ENCODE measurements around the gene CTNNBIP1. TPM values are rescaled to one million over a fixed set of nuclear protein-coding genes. Genes with fewer than 3 reads are reported as not detected.

The CTNNBIP1 gene
- total and polyA plus RNA-seq, 2 of the 8 experiments (the other 6 are each of a cell fraction or from before 2014, with no cell fraction given) = 40.9 to 46.6 TPM

GRCh38 chr1:9870572-9870971, 39.5 kb downstream of the CTNNBIP1 start:
- 93% methylated on average over 4 of the region's 4 CpGs; no CpG with 5 or more reads in 1 of the 2 experiments for WGBS, 2 experiments (ENCODE audit: extremely low coverage in 1 of 2, insufficient coverage in 1 of 2, insufficient read length in 1 of 2, insufficient replicate concordance in 2 of 2, low coverage in 1 of 2, low lambda C conversion rate in 2 of 2, missing lambda C conversion rate in 1 of 2)
- Histone ChIP-seq H3K18ac (ENCODE audit: extremely low read depth, low read length) (no peak overlapping the region), H2AK5ac (ENCODE audit: low read depth, low read length) (no peak overlapping the region), H2BK20ac (ENCODE audit: low read length) (no peak overlapping the region), H3K36me3 (ENCODE audit: control insufficient read depth in 2 of 4, insufficient read depth in 4 of 4, low read length in 3 of 4) (no peaks in the 10 kb centered on the region; a peak in 1 of 8 replicates), H3K79me2 (ENCODE audit: control insufficient read depth in 1 of 2, insufficient read depth in 2 of 2, low read length in 2 of 2) (no peaks in the 10 kb centered on the region), H4K91ac (replicated peaks; ENCODE audit: insufficient read length, low read length) (no peak overlapping the region), H2BK5ac (ENCODE audit: low read depth, low read length) (no peak overlapping the region), H4K5ac (ENCODE audit: insufficient read length, low read depth, low read length) (no peak overlapping the region), H2BK120ac (replicated peaks; ENCODE audit: low read depth, low read length) (no peak overlapping the region), H3K14ac (ENCODE audit: insufficient read length) (no peak overlapping the region), H3K27me3 (replicated peaks in 1 of 4; ENCODE audit: control insufficient read depth in 3 of 4, extremely low read depth in 1 of 4, insufficient read depth in 3 of 4, low read length in 3 of 4) (no peaks in the 10 kb centered on the region), H3K56ac (replicated peaks; ENCODE audit: insufficient read length, low read depth, low read length) (no peak overlapping the region), H3K4me2 (ENCODE audit: insufficient read depth in 1 of 2, low read depth in 2 of 2, low read length in 2 of 2) (no peak overlapping the region), H2AFZ (ENCODE audit: low read length) (no peak overlapping the region), H3K23me2 (ENCODE audit: low read depth, low read length) (no peaks in the 10 kb centered on the region), H2BK12ac (ENCODE audit: low read depth, low read length) (no peak overlapping the region), H3K27ac (ENCODE audit: low read depth, low read length) (no peak overlapping the region), H2BK15ac (ENCODE audit: low read length) (no peak overlapping the region), H3K4ac (replicated peaks; ENCODE audit: insufficient read length, low read depth, low read length) (no peak overlapping the region), H4K20me1 (replicated peaks in 1 of 2; ENCODE audit: control insufficient read depth in 1 of 2, insufficient read depth in 2 of 2, low read length in 2 of 2) (no peaks in the 10 kb centered on the region), H3K23ac (ENCODE audit: insufficient read length) (no peak overlapping the region), H3K79me1 (ENCODE audit: low read depth, low read length) (no peaks in the 10 kb centered on the region; the same call in 1 of the 2 replicates), H3K9me3 (ENCODE audit: insufficient read depth in 2 of 2, low read depth in 1 of 2, low read length in 1 of 2) (no peaks in the 10 kb centered on the region), H4K8ac (ENCODE audit: extremely low read depth, insufficient read depth, low read length) (no peak overlapping the region), H3K9ac (replicated peaks in 1 of 4; ENCODE audit: extremely low read depth in 1 of 4, low read depth in 3 of 4, low read length in 3 of 4) (no peak overlapping the region), H3K4me1 (replicated peaks in 1 of 4; ENCODE audit: control insufficient read depth in 3 of 4, insufficient read depth in 4 of 4, low read length in 3 of 4) (peaks cover 0 to 6% (median 4%) of the 10 kb centered on the region in 4 experiments; a peak in 5 of 7 replicates), H3K4me3 (ENCODE audit: extremely low read depth in 1 of 4, insufficient read depth in 2 of 4, low read depth in 3 of 4, low read length in 4 of 4) (no peak overlapping the region)
- CTCF ChIA-PET (ENCODE audit: partially characterized antibody) = interaction anchor here (0.6 to 17.3 kb wide), 13 partner anchors 7 to 277 kb away, joined by 3 to 312 read pairs (median 8); no protein-coding TSS in a partner anchor
- POLR2A ChIA-PET (ENCODE audit: partially characterized antibody) = no interaction called here
- FAIRE-seq (no peak), DNase-seq (ENCODE audit: low read depth in 1 of 2, low spot score in 2 of 2) (no peak)
- no peak for TF ChIP-seq CEBPB (IDR thresholded peaks at IDR 0.05; ENCODE audit: low read depth, low read length)
- TF ChIP-seq RAD21 (IDR thresholded peaks at IDR 0.05 in 1 of 2, conservative IDR thresholded peaks at IDR 0.05 in 1 of 2; ENCODE audit: low read depth in 2 of 2, low read length in 2 of 2) = no peak
- no peak for TF ChIP-seq HDAC6 (IDR thresholded peaks at IDR 0.05; ENCODE audit: low read depth, low read length)
- TF ChIP-seq BRCA1 (IDR thresholded peaks at IDR 0.05; ENCODE audit: low read depth, low read length) = no peak
- TF ChIP-seq FOSL1 (IDR thresholded peaks at IDR 0.05; ENCODE audit: insufficient read depth, low read depth, low read length) = no peak
- TF ChIP-seq GABPA (IDR thresholded peaks at IDR 0.05; ENCODE audit: borderline replicate concordance, insufficient read depth, low read length) = no peak
- no peak for TF ChIP-seq SP4 (IDR thresholded peaks at IDR 0.05; ENCODE audit: low read length)
- TF ChIP-seq RNF2 (IDR thresholded peaks at IDR 0.05; ENCODE audit: borderline replicate concordance, low read depth, low read length, missing control alignments, poor library complexity, severe bottlenecking) = no peak
- TF ChIP-seq KDM1A (IDR thresholded peaks at IDR 0.05; ENCODE audit: borderline replicate concordance, low read length) = no peak
- TF ChIP-seq EGR1 (IDR thresholded peaks at IDR 0.05; ENCODE audit: borderline replicate concordance, low read depth, low read length) = no peak
